Heart left ventricle (tissue), 16 donors: ENCODE measurements around the gene DR1. TPM values are rescaled to one million over a fixed set of nuclear protein-coding genes. Genes with fewer than 3 reads are reported as not detected.

Experiments
- ATAC-seq, 4 donors: fragments of 200-7000 bp; cut with Tn5 transposase; one replicate each; pipeline ENCODE4 v1.9.1; 2020 to 2022; ENCODE audit warnings: moderate library complexity in 4 of 4, mild to moderate bottlenecking in 3 of 4, moderate number of reproducible peaks in 1 of 4
- DNase-seq, 5 donors: peaks; one replicate each; pipeline ENCODE4 v3.0.0-alpha.2; 2020
- H3K27ac ChIP-seq, 12 donors: fragments of 200-600 bp; sonication (generic) in 4 of 12; one replicate each; pipeline versions ENCODE4 v1.5.0 to v1.8.0; 2016 to 2022; ENCODE audit warnings: mild to moderate bottlenecking in 2 of 12
- H3K27me3 ChIP-seq, 9 donors: fragments of 200-600 bp; sonication (generic) in 2 of 9; one replicate each; pipeline versions ENCODE4 v1.5.1 to v1.8.0; 2016 to 2022; ENCODE audit warnings: mild to moderate bottlenecking in 3 of 9
- H3K36me3 ChIP-seq, 9 donors: fragments of 200-600 bp; sonication (generic) in 2 of 9; one replicate each; pipeline versions ENCODE4 v1.5.0 to v1.8.0; 2018 to 2022; ENCODE audit warnings: mild to moderate bottlenecking in 2 of 9
- H3K4me1 ChIP-seq, 12 donors: fragments of 200-600 bp; sonication (generic) in 4 of 12; one replicate each; pipeline versions ENCODE4 v1.5.0 to v1.8.0; 2016 to 2022; ENCODE audit warnings: mild to moderate bottlenecking in 3 of 12
- H3K4me3 ChIP-seq, 12 donors: fragments of 200-600 bp; sonication (generic) in 4 of 12; one replicate each; pipeline versions ENCODE4 v1.5.0 to v1.8.0; 2017 to 2022; ENCODE audit warnings: mild to moderate bottlenecking in 9 of 12, moderate library complexity in 4 of 12
- H3K9me3 ChIP-seq, 12 donors: fragments of 200-600 bp; sonication (generic) in 4 of 12; one replicate each; pipeline versions ENCODE4 v1.5.0 to v1.8.0; 2016 to 2022; ENCODE audit warnings: mild to moderate bottlenecking in 1 of 12
- CTCF ChIP-seq, 12 donors: fragments of 200-600 bp; sonication (generic) in 4 of 12; IDR thresholded peaks; one replicate each; pipeline versions ENCODE4 v1.5.0 to v1.8.0; 2018 to 2022; ENCODE audit warnings: antibody characterized with exemption in 12 of 12, mild to moderate bottlenecking in 5 of 12
- POLR2A ChIP-seq, 2 donors: fragments of 450-650 bp; IDR thresholded peaks; one replicate each; pipeline ENCODE4 v1.6.1; 2017; ENCODE audit warnings: antibody characterized with exemption in 2 of 2, mild to moderate bottlenecking in 2 of 2, moderate library complexity in 2 of 2
- WGBS, 4 donors: extraction: QIAGEN DNeasy Blood & Tissue Kit in 2 of 4; methylation state at CpG; one replicate each; pipeline versions ENCODE4 v1.1.5 to v1.1.7; 2013 to 2018; 5-methylcytosine and 5-hydroxymethylcytosine counted together
- intact Hi-C, 10 donors: fragments of 100-400 bp; cut with DNase I; formaldehyde crosslinking; loops; one replicate each; pipeline versions ENCODE4 v1.11.1 to v1.14.2; 2022
- polyA plus RNA-seq, 2 donors: library from polyadenylated mRNA; stranded (reverse); fragments of 200-250 nt; gene quantifications; one replicate each; pipeline ENCODE4 v1.2.3, GENCODE V29; 2013
- total RNA-seq, 9 donors: library from RNA; depleted of rRNA in 2 of 9; stranded (reverse); fragments of >200 nt in 2 of 9; fragmentation: NEBNext Ultra II Directional in 3 of 9; extraction: Animal tissue kit (Norgen Biotek cat#: 25700) in 3 of 9; gene quantifications; one replicate each; pipeline versions ENCODE4 v1.1.0 to v1.2.4, GENCODE V29; 2016 to 2023
- donor health status: ischemic (EF 13 %, LVEDD 7.1; RV severe dilation, severe dysfunction).
- donor health status: healthy with polysubstance abuse.
- donor health status: DM: no; HTN: yes; CAD: no.
- donor health status: DM: no; HTN: no; CAD: no.
- donor health status: ischemic (EF 25% LVEDD 6.9; RV normal size, moderate dysfunction).
- donor health status: ischemic (EF 25% LVEDD 5.7; RV mildly dilated, moderate dysfunction).
- donor health status: healthy.
- donor health status: DM: yes; HTN: yes; CAD: no.
- donor health status: ischemic (EF 35%, LVEDD 5.7; RV mildly dilated, moderate dysfunction).
- donor health status: nonischemic (EF 11% LVEDD 7.7; RV severe dilation, severe dysfunction).
- donor health status: DM: yes; HTN: yes; CAD: no.
- donor health status: PGD.
- donor health status: ischemic (EF 29% LVEDD 5.4; RV normal size, mild dysfunction).
- donor health status: nonischemic (EF 23%, LVEDD 6.1; RV moderate dilation, normal function).

DR1 gene
- total and polyA plus RNA-seq, 11 donors, result 4.6 to 45.1 (median 33.4) TPM

DNA sequence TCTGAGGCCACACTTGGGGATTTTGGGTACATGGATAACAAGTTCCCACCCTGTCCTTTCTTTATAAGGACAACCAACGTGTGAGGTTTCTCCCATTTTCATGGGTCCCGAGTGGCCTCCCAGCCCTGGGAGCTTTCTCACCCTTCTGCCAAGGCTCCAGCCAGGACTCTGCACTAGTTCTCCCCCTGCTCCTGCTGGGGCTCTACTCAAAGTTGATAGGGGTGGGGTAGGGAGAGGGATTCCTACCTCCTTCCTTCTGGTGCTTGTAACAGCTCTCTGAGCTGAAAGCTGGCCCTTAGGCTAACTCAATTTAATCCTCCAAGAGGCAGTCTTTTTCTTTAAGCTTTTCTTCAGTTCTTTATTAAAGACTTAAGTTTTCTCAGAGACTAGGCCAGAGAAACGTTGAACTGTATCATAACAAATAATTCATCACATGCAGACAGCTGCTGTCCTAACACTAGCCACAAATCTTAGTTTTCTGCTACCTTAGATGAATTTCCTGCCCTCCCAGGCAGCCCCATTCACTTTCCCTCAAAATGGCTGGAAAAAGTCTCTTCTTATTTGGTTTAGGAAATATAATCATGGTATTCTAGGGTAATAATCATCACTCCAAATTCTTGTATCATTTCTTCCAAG is 22.4 kb upstream of the DR1 start:
- ATAC-seq, result no peak
- Histone ChIP-seq H3K4me1 (no peaks in the 10 kb centered on the region), H3K9me3 (no peaks in the 10 kb centered on the region), H3K27me3 (no peaks in the 10 kb centered on the region), H3K4me3 (no peak overlapping the region), H3K27ac (no peak overlapping the region), H3K36me3 (no peaks in the 10 kb centered on the region)
- intact Hi-C loops, result no loop called here
- WGBS, 4 donors, result 63 to 73% (median 70%) methylated on average over 3 of the region's 3 CpGs
- DNase-seq, result no peak
- no peak for TF ChIP-seq POLR2A (IDR thresholded peaks at IDR 0.05)
- no peak for TF ChIP-seq CTCF (IDR thresholded peaks at IDR 0.05)

GRCh38 chr1:93324486-93325464 is 20.9 kb upstream of the DR1 start:
- Histone ChIP-seq H3K27ac (no peak overlapping the region), H3K4me3 (no peak overlapping the region), H3K36me3 (no peaks in the 10 kb centered on the region), H3K4me1 (no peaks in the 10 kb centered on the region), H3K9me3 (no peaks in the 10 kb centered on the region), H3K27me3 (no peaks in the 10 kb centered on the region)
- DNase-seq (no peak), ATAC-seq (no peak)
- WGBS, 4 donors, result 83 to 85% (median 84%) methylated on average over 8 of the region's 8 CpGs
- intact Hi-C loops, result no loop called here
- no peak for TF ChIP-seq CTCF (IDR thresholded peaks at IDR 0.05)
- TF ChIP-seq POLR2A (IDR thresholded peaks at IDR 0.05), result no peak

DNA sequence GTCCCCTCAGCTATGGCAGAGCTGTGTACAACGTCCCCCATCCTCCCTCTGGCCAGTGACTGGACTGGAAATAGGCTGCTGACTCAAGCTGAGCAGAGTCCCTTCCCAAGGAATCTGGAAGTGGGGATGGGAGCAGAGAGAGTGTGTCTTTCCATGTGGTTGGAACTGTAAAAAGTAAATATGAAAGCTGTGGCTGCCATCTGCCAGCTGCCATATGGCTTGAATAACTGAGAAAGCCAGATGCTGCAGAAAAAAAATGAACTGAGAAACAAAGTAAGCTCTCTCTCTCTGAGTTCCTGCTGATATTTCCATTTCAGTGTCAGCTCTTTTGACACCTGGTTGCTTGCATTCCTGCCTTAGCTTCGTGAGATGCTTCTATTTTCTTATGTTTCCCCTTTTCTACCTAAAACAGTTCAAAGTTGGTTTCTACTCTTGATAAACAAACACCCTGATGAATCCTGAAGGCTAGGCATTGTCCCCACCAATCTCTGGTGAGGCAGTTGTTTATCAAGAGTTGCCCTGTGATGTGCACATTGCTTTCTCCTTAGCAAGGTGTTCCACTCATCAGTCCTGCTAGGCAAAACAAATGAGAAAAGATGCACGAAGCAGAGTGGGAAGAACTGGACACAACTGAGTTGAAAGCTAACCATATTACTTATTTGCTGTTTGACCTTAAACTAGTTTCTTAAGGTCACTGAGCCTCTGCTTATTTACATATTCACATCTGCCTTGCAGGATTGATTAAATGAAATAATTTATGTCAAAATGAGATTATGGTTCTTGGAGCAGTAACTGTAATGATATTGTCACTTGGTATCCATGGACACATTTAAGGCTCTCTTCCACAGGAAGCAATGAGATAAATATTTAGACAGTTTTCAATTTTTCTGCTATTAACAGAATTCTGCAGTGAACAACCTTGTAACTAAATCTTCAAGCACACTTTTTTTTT is 16.6 kb upstream of the DR1 start:
- H3K9me3 ChIP-seq, result no peaks in the 10 kb centered on the region
- H3K4me1 ChIP-seq, result no peaks in the 10 kb centered on the region
- peaks cover 0 to 4% (median 0%) of the 10 kb centered on the region in 9 donors for H3K36me3 ChIP-seq
- H3K27me3 ChIP-seq, result no peaks in the 10 kb centered on the region
- intact Hi-C loops, result no loop called here
- ATAC-seq, result no peak
- H3K27ac ChIP-seq, result no peak overlapping the region
- no peak for TF ChIP-seq CTCF (IDR thresholded peaks at IDR 0.05)
- no peak overlapping the region for H3K4me3 ChIP-seq
- 60 to 71% (median 66%) methylated on average over 3 of the region's 3 CpGs for WGBS, 4 donors
- no peak for DNase-seq
